Stomach (tissue), 9 donors: ENCODE results near the gene DNAL4. TPM values are rescaled to one million over a fixed set of nuclear protein-coding genes. Genes with fewer than 3 reads are reported as not detected.

Experiments used
- DNase-seq, 2 donors: peaks; one replicate each; pipeline versions ENCODE4 v3.0.0 to v3.0.0-alpha.2; 2013 to 2019
- H3K27ac ChIP-seq, 5 donors: fragments of 200-600 bp in 4 of 5; sonication (generic) in 4 of 5; one replicate each; pipeline ENCODE4 v1.5.1; 2013 to 2019; ENCODE audit warnings: mild to moderate bottlenecking in 1 of 5, moderate library complexity in 1 of 5
- H3K27me3 ChIP-seq, 3 donors: fragments of 200-600 bp; sonication (generic); one replicate each; pipeline ENCODE4 v1.5.1; 2017 to 2019; ENCODE audit warnings: mixed run types in 1 of 3
- H3K36me3 ChIP-seq, 4 donors: fragments of 200-600 bp; sonication (generic); 1 replicate in 3 of 4; 2 replicates in 1 of 4; pipeline ENCODE4 v1.5.1; 2016 to 2019
- H3K4me1 ChIP-seq, 4 donors: fragments of 200-600 bp; sonication (generic); one replicate each; pipeline ENCODE4 v1.5.1; 2016 to 2019
- H3K4me3 ChIP-seq, 4 donors: fragments of 200-600 bp; sonication (generic) in 3 of 4; one replicate each; pipeline ENCODE4 v1.5.1; 2016 to 2019; ENCODE audit warnings: mild to moderate bottlenecking in 1 of 4
- H3K9me3 ChIP-seq, 4 donors: fragments of 200-600 bp; sonication (generic); one replicate each; pipeline ENCODE4 v1.5.1; 2016 to 2019
- CTCF ChIP-seq, 7 experiments: fragments of 450-650 bp in 4 of 7; fragments of 200-600 bp in 3 of 7; sonication (generic) in 3 of 7; IDR thresholded peaks; one replicate each; pipeline ENCODE4 v1.5.1; 2016 to 2019; ENCODE audit warnings: antibody characterized with exemption in 7 of 7, control low read depth in 2 of 7, mild to moderate bottlenecking in 1 of 7
- EP300 ChIP-seq: sonication (generic); formaldehyde crosslinking; IDR thresholded peaks from one replicate; pipeline ENCODE4 v1.6.1; 2017; ENCODE audit warnings: antibody characterized with exemption
- POLR2A ChIP-seq, 4 donors: fragments of 450-650 bp; IDR thresholded peaks; one replicate each; pipeline ENCODE4 v1.6.1; 2016; ENCODE audit warnings: antibody characterized with exemption in 4 of 4, control low read depth in 2 of 4, mild to moderate bottlenecking in 1 of 4, moderate library complexity in 1 of 4
- POLR2AphosphoS5 ChIP-seq, 3 donors: sonication (generic); formaldehyde crosslinking; IDR thresholded peaks; one replicate each; pipeline ENCODE4 v1.6.1; 2016; ENCODE audit warnings: antibody characterized with exemption in 3 of 3
- WGBS, 5 donors: extraction: QIAGEN DNeasy Blood & Tissue Kit in 3 of 5; methylation state at CpG; one replicate each; pipeline versions ENCODE4 v1.1.5 to v1.1.7; 2013 to 2018; 5-methylcytosine and 5-hydroxymethylcytosine counted together
- intact Hi-C: fragments of 100-400 bp; cut with DNase I; formaldehyde crosslinking; loops from one replicate; pipeline ENCODE4 v1.15.1; 2023; ENCODE audit warnings: low total_unique reads
- polyA plus RNA-seq, 3 donors: library from polyadenylated mRNA; stranded (reverse); fragments of 200-250 nt; gene quantifications; one replicate each; pipeline ENCODE4 v1.2.3, GENCODE V29; 2013
- total RNA-seq, 5 donors: library from RNA; depleted of rRNA; stranded (reverse); fragments of >200 nt; gene quantifications; one replicate each; pipeline versions ENCODE4 v1.1.0 to v1.2.3, GENCODE V29; 2014 to 2016
- donor health status: healthy with polysubstance abuse.
- donor health status: Bipolar disorder and iron deficiency.
- donor health status: healthy.

DNAL4 gene
- total and polyA plus RNA-seq, 8 donors = 0.58 to 33.0 (median 15.9) TPM

- WGBS, 5 donors = 65 to 79% (median 74%) methylated on average over 24 of the region's 24 CpGs
- H3K4me1 ChIP-seq = peaks cover 30 to 61% (median 54%) of the 10 kb centered on the region in 4 donors
- TF ChIP-seq POLR2A (IDR thresholded peaks at IDR 0.05) (no peak), POLR2AphosphoS5 (IDR thresholded peaks at IDR 0.05) (no peak), EP300 (no peak), CTCF (IDR thresholded peaks at IDR 0.05) (no peak)
- H3K4me3 ChIP-seq = peak overlapping the region in 2 of 4 donors; percentile 16 to 28
- DNase-seq = peak; percentile 63 to 67
- no peaks in the 10 kb centered on the region for H3K27me3 ChIP-seq
- peak overlapping the region; percentile 0 to 98 (median 94) for H3K27ac ChIP-seq
- intact Hi-C loops = no loop called here
- peaks cover 58 to 63% (median 63%) of the 10 kb centered on the region in 4 donors for H3K36me3 ChIP-seq
- H3K9me3 ChIP-seq = no peaks in the 10 kb centered on the region
These were observed 42.3 kb downstream of the DNAL4 start for GRCh38 chr22:38751422-38752346.

GRCh38 chr22:38751066-38751421 lies 42.9 kb downstream of the DNAL4 start:
- H3K4me1 ChIP-seq = peaks cover 24 to 54% (median 48%) of the 10 kb centered on the region in 4 donors
- DNase-seq = no peak
- H3K4me3 ChIP-seq = peak overlapping the region in 2 of 4 donors; percentile 16 to 22
- 72 to 94% (median 83%) methylated on average over 5 to 12 of the region's 12 CpGs for WGBS, 5 donors
- peaks cover 65 to 69% (median 69%) of the 10 kb centered on the region in 4 donors for H3K36me3 ChIP-seq
- intact Hi-C loops = no loop called here
- H3K9me3 ChIP-seq = no peaks in the 10 kb centered on the region
- TF ChIP-seq POLR2A (IDR thresholded peaks at IDR 0.05) (no peak), POLR2AphosphoS5 (IDR thresholded peaks at IDR 0.05) (no peak), CTCF (IDR thresholded peaks at IDR 0.05) (no peak), EP300 (no peak)
- no peaks in the 10 kb centered on the region for H3K27me3 ChIP-seq
- peak overlapping the region in 4 of 5 donors; percentile 50 to 98 (median 95) for H3K27ac ChIP-seq

- no peaks in the 10 kb centered on the region for H3K9me3 ChIP-seq
- intact Hi-C loops = no loop called here
- no peaks in the 10 kb centered on the region for H3K27me3 ChIP-seq
- no peak overlapping the region for H3K4me3 ChIP-seq
- no peak for DNase-seq
- H3K4me1 ChIP-seq = peaks cover 24 to 52% (median 48%) of the 10 kb centered on the region in 4 donors
- peaks cover 69 to 73% (median 73%) of the 10 kb centered on the region in 4 donors for H3K36me3 ChIP-seq
- 81 to 89% (median 87%) methylated on average over 2 to 17 of the region's 17 CpGs for WGBS, 5 donors
- H3K27ac ChIP-seq = peak overlapping the region in 2 of 5 donors; percentile 94 to 98
- TF ChIP-seq POLR2A (IDR thresholded peaks at IDR 0.05) (no peak), CTCF (IDR thresholded peaks at IDR 0.05) (no peak), POLR2AphosphoS5 (IDR thresholded peaks at IDR 0.05) (no peak), EP300 (no peak)
These were observed 43.3 kb downstream of the DNAL4 start for GRCh38 chr22:38750638-38751037.

- H3K9me3 ChIP-seq = no peaks in the 10 kb centered on the region
- peaks cover 74 to 79% (median 78%) of the 10 kb centered on the region in 4 donors for H3K36me3 ChIP-seq
- no peak for TF ChIP-seq CTCF (IDR thresholded peaks at IDR 0.05)
- no peak for TF ChIP-seq POLR2AphosphoS5 (IDR thresholded peaks at IDR 0.05)
- TF ChIP-seq EP300 = no peak
- DNase-seq = no peak
- peak overlapping the region in 2 of 5 donors; percentile 94 to 98 for H3K27ac ChIP-seq
- H3K27me3 ChIP-seq = no peaks in the 10 kb centered on the region
- WGBS, 5 donors = 93 to 95% (median 94%) methylated on average over 13 to 14 of the region's 14 CpGs
- no peak overlapping the region for H3K4me3 ChIP-seq
- peaks cover 24 to 51% (median 46%) of the 10 kb centered on the region in 4 donors for H3K4me1 ChIP-seq
- intact Hi-C loops = no loop called here
These were observed 43.8 kb downstream of the DNAL4 start for GRCh38 chr22:38750104-38750503.
